ENCODE results near the gene PIK3R4. TPM values are rescaled to one million over a fixed set of nuclear protein-coding genes. Genes with fewer than 3 reads are reported as not detected.

PIK3R4 gene
- total RNA-seq, 1 donor from 2014 or later, result 34.2 TPM

- H3K4me3 Mint-ChIP-seq, result no peak overlapping the region
- H3K27me3 Mint-ChIP-seq (ENCODE audit: low read depth), result peaks cover 2% of the 10 kb centered on the region
- H3K4me1 Mint-ChIP-seq, result peaks cover 8% of the 10 kb centered on the region
- TF ChIP-seq CTCF (conservative IDR thresholded peaks at IDR 0.05), result no peak
- DNase-seq (ENCODE audit: low read depth, low spot score), result no peak
- no peak overlapping the region for H3K27ac Mint-ChIP-seq (ENCODE audit: unreplicated experiment)
- H3K9me3 Mint-ChIP-seq, result no peaks in the 10 kb centered on the region
- H3K36me3 Mint-ChIP-seq (ENCODE audit: low read depth), result no peaks in the 10 kb centered on the region
These were observed 11.1 kb upstream of the PIK3R4 start for GRCh38 chr3:130757611-130758150.

- no peak overlapping the region for H3K4me3 Mint-ChIP-seq
- no peak for DNase-seq (ENCODE audit: low read depth, low spot score)
- H3K36me3 Mint-ChIP-seq (ENCODE audit: low read depth), result no peaks in the 10 kb centered on the region
- H3K27me3 Mint-ChIP-seq (ENCODE audit: low read depth), result no peaks in the 10 kb centered on the region
- H3K9me3 Mint-ChIP-seq, result no peaks in the 10 kb centered on the region
- TF ChIP-seq CTCF (conservative IDR thresholded peaks at IDR 0.05), result no peak
- H3K27ac Mint-ChIP-seq (ENCODE audit: unreplicated experiment), result no peak overlapping the region
- H3K4me1 Mint-ChIP-seq, result peaks cover 8% of the 10 kb centered on the region
These were observed 9.0 kb upstream of the PIK3R4 start for GRCh38 chr3:130755666-130756065.

- DNase-seq (ENCODE audit: low read depth, low spot score), result no peak
- Mint-ChIP-seq H3K27me3 (ENCODE audit: low read depth) (no peaks in the 10 kb centered on the region), H3K36me3 (ENCODE audit: low read depth) (no peaks in the 10 kb centered on the region), H3K27ac (ENCODE audit: unreplicated experiment) (no peak overlapping the region), H3K4me3 (no peak overlapping the region), H3K4me1 (peaks cover 21% of the 10 kb centered on the region), H3K9me3 (no peaks in the 10 kb centered on the region)
- TF ChIP-seq CTCF (conservative IDR thresholded peaks at IDR 0.05), result no peak
These were observed 2.4 kb upstream of the PIK3R4 start for GRCh38 chr3:130748981-130749380.

GRCh38 chr3:130748467-130748861, 1.8 kb upstream of the PIK3R4 start:
- Mint-ChIP-seq H3K9me3 (no peaks in the 10 kb centered on the region), H3K4me3 (no peak overlapping the region)

GRCh38 chr3:130743354-130743753, 3.3 kb downstream of the PIK3R4 start:
- Mint-ChIP-seq H3K27ac (ENCODE audit: unreplicated experiment) (no peak overlapping the region), H3K4me3 (no peak overlapping the region)

More at GRCh38 chr3:130748467-130748861, 1.8 kb upstream of the PIK3R4 start:
- DNase-seq (ENCODE audit: low read depth, low spot score), result no peak
- no peaks in the 10 kb centered on the region for H3K36me3 Mint-ChIP-seq (ENCODE audit: low read depth)
- H3K4me1 Mint-ChIP-seq, result peaks cover 27% of the 10 kb centered on the region
- H3K27ac Mint-ChIP-seq (ENCODE audit: unreplicated experiment), result no peak overlapping the region
- no peaks in the 10 kb centered on the region for H3K27me3 Mint-ChIP-seq (ENCODE audit: low read depth)
- no peak for TF ChIP-seq CTCF (conservative IDR thresholded peaks at IDR 0.05)

More at GRCh38 chr3:130743354-130743753, 3.3 kb downstream of the PIK3R4 start:
- Mint-ChIP-seq H3K36me3 (ENCODE audit: low read depth) (peaks cover 11% of the 10 kb centered on the region), H3K27me3 (ENCODE audit: low read depth) (no peaks in the 10 kb centered on the region), H3K4me1 (peaks cover 49% of the 10 kb centered on the region), H3K9me3 (no peaks in the 10 kb centered on the region)
- no peak for DNase-seq (ENCODE audit: low read depth, low spot score)
- TF ChIP-seq CTCF (conservative IDR thresholded peaks at IDR 0.05), result no peak

Measured in neural crest cell (in vitro differentiated cells).